ENCODE results near the gene COQ8A.

DNA sequence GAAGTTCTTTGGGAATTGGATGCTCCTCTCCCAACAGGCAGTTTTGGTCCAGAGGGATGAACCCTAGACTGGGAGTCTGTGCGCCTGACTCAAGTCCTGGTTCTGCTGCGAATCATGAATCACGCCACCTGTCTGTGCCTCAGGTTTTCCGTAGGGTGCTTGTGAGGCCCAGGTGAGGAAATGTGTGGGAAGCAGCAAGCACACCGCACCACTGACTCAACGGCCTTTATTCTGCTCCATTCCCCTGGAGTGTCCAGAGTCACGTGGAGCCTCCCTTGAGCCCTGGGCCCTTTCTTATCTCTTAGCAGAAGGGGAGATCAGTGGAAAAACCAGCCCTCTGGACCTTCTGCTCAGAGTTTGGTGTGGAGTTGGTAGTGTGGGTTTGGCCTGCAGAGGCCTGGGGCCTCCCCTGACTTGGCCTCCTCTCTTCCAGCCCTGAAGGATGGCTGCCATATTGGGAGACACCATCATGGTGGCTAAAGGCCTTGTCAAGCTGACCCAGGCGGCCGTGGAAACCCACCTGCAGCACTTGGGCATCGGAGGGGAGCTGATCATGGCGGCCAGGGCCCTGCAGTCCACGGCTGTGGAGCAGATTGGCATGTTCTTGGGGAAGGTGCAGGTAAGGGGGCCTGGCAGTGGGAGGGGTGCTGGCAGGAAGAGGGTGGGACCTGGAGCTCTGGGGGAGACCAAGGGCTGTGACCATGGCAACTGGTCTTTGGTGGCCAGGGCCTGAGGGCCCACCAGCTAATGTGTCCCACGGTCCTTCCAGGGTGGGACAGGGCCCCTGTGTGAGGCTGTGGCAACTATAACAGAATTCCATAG is 21.1 kb downstream of the COQ8A start:
- TF ChIP-seq, protein P1, sequence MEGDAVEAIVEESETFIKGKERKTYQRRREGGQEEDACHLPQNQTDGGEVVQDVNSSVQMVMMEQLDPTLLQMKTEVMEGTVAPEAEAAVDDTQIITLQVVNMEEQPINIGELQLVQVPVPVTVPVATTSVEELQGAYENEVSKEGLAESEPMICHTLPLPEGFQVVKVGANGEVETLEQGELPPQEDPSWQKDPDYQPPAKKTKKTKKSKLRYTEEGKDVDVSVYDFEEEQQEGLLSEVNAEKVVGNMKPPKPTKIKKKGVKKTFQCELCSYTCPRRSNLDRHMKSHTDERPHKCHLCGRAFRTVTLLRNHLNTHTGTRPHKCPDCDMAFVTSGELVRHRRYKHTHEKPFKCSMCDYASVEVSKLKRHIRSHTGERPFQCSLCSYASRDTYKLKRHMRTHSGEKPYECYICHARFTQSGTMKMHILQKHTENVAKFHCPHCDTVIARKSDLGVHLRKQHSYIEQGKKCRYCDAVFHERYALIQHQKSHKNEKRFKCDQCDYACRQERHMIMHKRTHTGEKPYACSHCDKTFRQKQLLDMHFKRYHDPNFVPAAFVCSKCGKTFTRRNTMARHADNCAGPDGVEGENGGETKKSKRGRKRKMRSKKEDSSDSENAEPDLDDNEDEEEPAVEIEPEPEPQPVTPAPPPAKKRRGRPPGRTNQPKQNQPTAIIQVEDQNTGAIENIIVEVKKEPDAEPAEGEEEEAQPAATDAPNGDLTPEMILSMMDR (IDR thresholded peaks at IDR 0.05): no peak
- no peak for TF ChIP-seq POLR2A (IDR thresholded peaks at IDR 0.05)
